ENCODE results near the gene FXR2. TPM values are rescaled to one million over a fixed set of nuclear protein-coding genes. Genes with fewer than 3 reads are reported as not detected.
"Not testable (repeated sequence)": the region's sequence is repeated elsewhere in the genome, so short reads cannot be mapped to it uniquely, and the experiment has no call there.

FXR2 gene
- total RNA-seq, 1 donor from 2014 or later, result 43.2 TPM

DNA sequence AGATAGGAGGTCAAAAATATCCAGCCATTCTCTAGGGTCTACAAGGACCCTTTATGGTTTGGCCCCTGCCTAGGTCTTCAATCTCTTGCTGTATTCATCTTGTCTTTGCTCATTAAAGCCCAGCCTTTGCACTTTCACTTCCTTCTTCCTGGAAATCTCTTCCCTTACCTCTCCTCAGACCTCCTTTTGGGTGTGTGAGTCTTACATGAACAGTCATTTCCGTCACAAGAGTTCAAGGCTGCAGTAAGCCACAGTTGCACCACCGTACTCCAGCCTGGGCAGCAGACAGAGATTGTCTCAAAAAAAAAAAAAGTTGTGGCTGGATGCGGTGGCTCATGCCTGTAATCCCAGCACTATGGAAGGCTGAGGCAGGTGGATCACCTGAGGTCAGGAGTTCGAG is 30.1 kb upstream of the FXR2 start:
- no peak for FAIRE-seq
- TF ChIP-seq, protein P1, sequence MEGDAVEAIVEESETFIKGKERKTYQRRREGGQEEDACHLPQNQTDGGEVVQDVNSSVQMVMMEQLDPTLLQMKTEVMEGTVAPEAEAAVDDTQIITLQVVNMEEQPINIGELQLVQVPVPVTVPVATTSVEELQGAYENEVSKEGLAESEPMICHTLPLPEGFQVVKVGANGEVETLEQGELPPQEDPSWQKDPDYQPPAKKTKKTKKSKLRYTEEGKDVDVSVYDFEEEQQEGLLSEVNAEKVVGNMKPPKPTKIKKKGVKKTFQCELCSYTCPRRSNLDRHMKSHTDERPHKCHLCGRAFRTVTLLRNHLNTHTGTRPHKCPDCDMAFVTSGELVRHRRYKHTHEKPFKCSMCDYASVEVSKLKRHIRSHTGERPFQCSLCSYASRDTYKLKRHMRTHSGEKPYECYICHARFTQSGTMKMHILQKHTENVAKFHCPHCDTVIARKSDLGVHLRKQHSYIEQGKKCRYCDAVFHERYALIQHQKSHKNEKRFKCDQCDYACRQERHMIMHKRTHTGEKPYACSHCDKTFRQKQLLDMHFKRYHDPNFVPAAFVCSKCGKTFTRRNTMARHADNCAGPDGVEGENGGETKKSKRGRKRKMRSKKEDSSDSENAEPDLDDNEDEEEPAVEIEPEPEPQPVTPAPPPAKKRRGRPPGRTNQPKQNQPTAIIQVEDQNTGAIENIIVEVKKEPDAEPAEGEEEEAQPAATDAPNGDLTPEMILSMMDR (IDR thresholded peaks at IDR 0.05; ENCODE audit: insufficient read depth, low read length, severe bottlenecking), result no peak
- DNase-seq (ENCODE audit: low read depth), result no peak
- Histone ChIP-seq H3K4me3 (ENCODE audit: low read depth, low read length) (no peak overlapping the region), H3K27me3 (ENCODE audit: control insufficient read depth, insufficient read depth, low read length) (peaks cover 2% of the 10 kb centered on the region), H3K36me3 (ENCODE audit: control insufficient read depth, insufficient read depth, low read length) (no peaks in the 10 kb centered on the region)

DNA sequence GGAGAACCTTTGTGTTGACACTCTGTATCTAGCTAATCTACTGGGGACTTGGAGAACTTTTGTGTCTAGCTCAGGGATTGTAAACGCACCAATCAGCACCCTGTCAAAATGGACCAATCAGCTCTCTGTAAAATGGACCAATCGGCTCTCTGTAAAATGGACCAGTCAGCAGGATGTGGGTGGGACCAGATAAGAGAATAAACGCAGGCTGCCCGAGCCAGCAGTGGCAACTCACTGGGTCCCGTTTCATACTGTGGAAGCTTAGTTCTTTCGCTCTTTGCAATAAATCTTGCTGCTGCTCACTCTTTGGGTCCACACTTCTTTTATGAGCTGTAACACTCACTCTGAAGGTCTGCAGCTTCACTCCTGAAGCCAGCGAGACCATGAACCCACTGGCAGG is 26.9 kb upstream of the FXR2 start:
- H3K27me3 ChIP-seq (ENCODE audit: control insufficient read depth, insufficient read depth, low read length); FAIRE-seq; H3K4me3 ChIP-seq (ENCODE audit: low read depth, low read length); DNase-seq (ENCODE audit: low read depth); H3K36me3 ChIP-seq (ENCODE audit: control insufficient read depth, insufficient read depth, low read length): not testable (repeated sequence)

DNA sequence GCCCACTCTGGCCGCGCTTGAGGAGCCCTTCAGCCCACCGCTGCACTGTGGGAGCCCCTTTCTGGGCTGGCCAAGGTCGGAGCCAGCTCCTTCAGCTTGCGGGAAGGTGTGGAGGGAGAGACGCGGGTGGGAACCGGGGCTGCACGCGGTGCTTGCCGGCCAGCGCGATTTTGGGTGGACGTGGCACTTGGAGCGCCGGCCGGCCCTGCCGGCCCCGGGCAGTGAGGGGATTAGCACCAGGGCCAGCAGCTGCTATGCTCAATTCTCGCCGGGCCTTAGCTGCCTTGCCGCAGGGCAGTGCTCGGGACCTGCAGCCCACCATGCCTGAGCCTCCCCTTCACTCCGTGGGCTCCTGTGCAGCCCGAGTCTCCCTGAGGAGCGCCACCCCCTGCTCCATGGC is 26.1 kb upstream of the FXR2 start:
- TF ChIP-seq, protein P1 (IDR thresholded peaks at IDR 0.05; ENCODE audit: insufficient read depth, low read length, severe bottlenecking), result no peak
- DNase-seq (ENCODE audit: low read depth), result no peak
- H3K36me3 ChIP-seq (ENCODE audit: control insufficient read depth, insufficient read depth, low read length), result no peaks in the 10 kb centered on the region
- H3K4me3 ChIP-seq (ENCODE audit: low read depth, low read length), result no peak overlapping the region
- H3K27me3 ChIP-seq (ENCODE audit: control insufficient read depth, insufficient read depth, low read length), result no peaks in the 10 kb centered on the region
- FAIRE-seq, result no peak

DNA sequence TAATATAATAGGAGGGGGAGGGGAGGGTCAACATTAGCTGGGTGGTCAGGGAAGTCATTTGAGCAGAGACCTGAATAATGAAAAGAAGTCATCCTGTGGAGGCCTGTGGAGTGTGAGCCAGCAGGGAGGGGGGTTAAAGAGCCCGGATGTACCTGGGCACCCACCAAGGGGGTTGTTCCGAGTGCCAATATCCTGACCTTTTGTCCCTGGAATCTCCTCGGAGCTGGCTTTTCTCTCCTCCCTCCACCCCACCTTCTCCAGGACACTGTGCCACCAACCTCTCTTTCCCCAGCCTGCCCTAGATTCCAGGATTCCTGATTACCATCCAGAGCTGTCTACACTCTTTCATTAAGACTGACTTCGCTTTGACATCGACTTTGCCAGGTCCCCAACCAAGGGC is 21.5 kb upstream of the FXR2 start:
- Histone ChIP-seq H3K27me3 (ENCODE audit: control insufficient read depth, insufficient read depth, low read length) (no peaks in the 10 kb centered on the region), H3K4me3 (ENCODE audit: low read depth, low read length) (no peak overlapping the region), H3K36me3 (ENCODE audit: control insufficient read depth, insufficient read depth, low read length) (no peaks in the 10 kb centered on the region)
- no peak for DNase-seq (ENCODE audit: low read depth)
- TF ChIP-seq, protein P1 (IDR thresholded peaks at IDR 0.05; ENCODE audit: insufficient read depth, low read length, severe bottlenecking), result no peak
- FAIRE-seq, result no peak

DNA sequence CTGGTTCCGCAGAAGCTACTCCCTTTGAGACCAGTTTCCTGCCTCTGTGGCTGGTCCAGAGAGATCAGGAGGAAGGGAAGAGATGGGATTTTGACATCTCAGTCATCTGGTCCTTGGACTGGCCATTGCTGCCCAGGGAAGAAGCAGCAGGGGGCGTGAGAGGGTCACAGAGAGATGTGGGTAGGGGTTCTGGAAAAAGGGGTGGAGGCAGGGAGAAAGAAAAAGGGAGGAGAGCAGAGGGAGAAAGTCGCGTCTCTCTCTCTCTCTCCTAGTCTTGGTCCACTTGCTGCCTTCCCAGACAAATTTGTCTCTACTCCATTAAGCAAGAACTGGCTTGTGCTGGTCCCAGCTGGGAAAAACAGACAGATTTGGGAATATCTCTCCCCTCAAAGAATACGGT is 19.7 kb upstream of the FXR2 start:
- no peaks in the 10 kb centered on the region for H3K36me3 ChIP-seq (ENCODE audit: control insufficient read depth, insufficient read depth, low read length)
- FAIRE-seq, result no peak
- TF ChIP-seq, protein P1 (IDR thresholded peaks at IDR 0.05; ENCODE audit: insufficient read depth, low read length, severe bottlenecking), result peak; percentile 43
- no peak overlapping the region for H3K4me3 ChIP-seq (ENCODE audit: low read depth, low read length)
- H3K27me3 ChIP-seq (ENCODE audit: control insufficient read depth, insufficient read depth, low read length), result no peaks in the 10 kb centered on the region
- DNase-seq (ENCODE audit: low read depth), result no peak

DNA sequence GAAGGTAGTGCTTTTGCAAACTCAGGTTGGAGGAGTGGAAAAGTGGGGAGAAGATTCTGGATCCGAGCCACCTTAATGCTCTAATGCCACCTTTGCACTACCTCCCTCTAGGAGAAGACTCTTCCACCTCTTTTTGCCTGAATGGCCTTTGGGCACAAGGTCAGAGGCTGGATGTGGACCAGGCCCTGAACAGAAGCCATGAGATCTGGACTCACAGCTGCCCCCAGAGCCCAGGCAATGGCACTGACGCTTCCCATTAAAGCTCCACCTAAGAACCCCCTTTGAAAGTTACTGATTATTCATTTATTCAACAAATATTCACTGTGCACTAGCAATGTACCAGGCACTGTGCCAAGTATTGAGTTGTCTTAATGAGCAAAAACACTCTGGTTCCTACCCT is 18.4 kb upstream of the FXR2 start:
- no peak for FAIRE-seq
- Histone ChIP-seq H3K36me3 (ENCODE audit: control insufficient read depth, insufficient read depth, low read length) (no peaks in the 10 kb centered on the region), H3K27me3 (ENCODE audit: control insufficient read depth, insufficient read depth, low read length) (no peaks in the 10 kb centered on the region), H3K4me3 (ENCODE audit: low read depth, low read length) (no peak overlapping the region)
- TF ChIP-seq, protein P1 (IDR thresholded peaks at IDR 0.05; ENCODE audit: insufficient read depth, low read length, severe bottlenecking), result no peak
- no peak for DNase-seq (ENCODE audit: low read depth)
